ENCODE results near the gene SLC28A1.

DNA sequence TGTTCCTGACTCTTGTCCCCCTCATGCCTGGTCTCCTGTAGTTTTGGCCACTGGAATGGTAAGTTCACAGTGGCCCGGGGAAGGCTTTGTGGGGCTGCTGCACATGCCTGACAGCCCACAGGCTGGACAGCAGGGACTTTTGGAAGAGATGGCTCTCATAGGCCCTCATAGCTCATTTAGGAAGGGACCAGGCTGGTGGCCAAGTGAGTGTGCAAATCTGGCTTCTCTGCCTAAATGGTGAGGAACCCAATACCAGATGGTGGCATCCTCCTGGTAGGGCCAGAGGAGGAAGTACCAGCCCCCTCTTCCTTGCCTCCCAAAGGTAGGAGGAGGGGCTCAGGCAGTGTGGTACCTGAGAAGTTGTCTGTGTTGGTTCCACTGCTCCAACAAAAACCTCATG is 41.7 kb upstream of the SLC28A1 start:
- TF ChIP-seq, protein P1, sequence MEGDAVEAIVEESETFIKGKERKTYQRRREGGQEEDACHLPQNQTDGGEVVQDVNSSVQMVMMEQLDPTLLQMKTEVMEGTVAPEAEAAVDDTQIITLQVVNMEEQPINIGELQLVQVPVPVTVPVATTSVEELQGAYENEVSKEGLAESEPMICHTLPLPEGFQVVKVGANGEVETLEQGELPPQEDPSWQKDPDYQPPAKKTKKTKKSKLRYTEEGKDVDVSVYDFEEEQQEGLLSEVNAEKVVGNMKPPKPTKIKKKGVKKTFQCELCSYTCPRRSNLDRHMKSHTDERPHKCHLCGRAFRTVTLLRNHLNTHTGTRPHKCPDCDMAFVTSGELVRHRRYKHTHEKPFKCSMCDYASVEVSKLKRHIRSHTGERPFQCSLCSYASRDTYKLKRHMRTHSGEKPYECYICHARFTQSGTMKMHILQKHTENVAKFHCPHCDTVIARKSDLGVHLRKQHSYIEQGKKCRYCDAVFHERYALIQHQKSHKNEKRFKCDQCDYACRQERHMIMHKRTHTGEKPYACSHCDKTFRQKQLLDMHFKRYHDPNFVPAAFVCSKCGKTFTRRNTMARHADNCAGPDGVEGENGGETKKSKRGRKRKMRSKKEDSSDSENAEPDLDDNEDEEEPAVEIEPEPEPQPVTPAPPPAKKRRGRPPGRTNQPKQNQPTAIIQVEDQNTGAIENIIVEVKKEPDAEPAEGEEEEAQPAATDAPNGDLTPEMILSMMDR (IDR thresholded peaks at IDR 0.05), result no peak
- TF ChIP-seq POLR2A (IDR thresholded peaks at IDR 0.05), result no peak
